SU-DHL-6 (cell line): ENCODE measurements around the gene ASCC2.

Experiments used
- CTCF ChIP-seq: fragments of 200-600 bp; sonication (generic); IDR thresholded peaks from one replicate; pipeline ENCODE4 v1.5.1; 2017; ENCODE audit warnings: antibody characterized with exemption, mild to moderate bottlenecking, low read length, moderate library complexity; ENCODE audit not compliant: insufficient read depth, poor library complexity, severe bottlenecking
- EZH2phosphoT487 ChIP-seq: fragments of 200-600 bp; sonication (generic), shearing (Covaris generic); conservative IDR thresholded peaks from 2 replicates; pipeline ENCODE4 v1.6.1; 2018; ENCODE audit warnings: mild to moderate bottlenecking, antibody characterized with exemption, low read length, moderate library complexity, mixed read lengths

GRCh38 chr22:29751669-29752068 is 86.4 kb downstream of the ASCC2 start:
- TF ChIP-seq CTCF: no peak
- TF ChIP-seq EZH2phosphoT487: no peak
